ENCODE measurements around the gene CAND2. TPM values are rescaled to one million over a fixed set of nuclear protein-coding genes. Genes with fewer than 3 reads are reported as not detected.

Gene CAND2
- total and polyA plus RNA-seq, 9 of the 15 experiments (the other 6 are each of a cell fraction or from before 2014, with no cell fraction given) = 0.91 to 14.9 (median 4.3) TPM

GRCh38 chr3:12841149-12841969, 44.9 kb downstream of the CAND2 start, which contains the start of gene RPL32 (continued):
- TF ChIP-seq TSHZ1 (CRISPR knock-in tag; IDR thresholded peaks at IDR 0.05) (no peak), SP1 (CRISPR knock-in tag; IDR thresholded peaks at IDR 0.05) (peak; percentile 46), ZC3H8 (IDR thresholded peaks at IDR 0.05) (no peak), HOMEZ (CRISPR knock-in tag; IDR thresholded peaks at IDR 0.05) (no peak), BRF1 (IDR thresholded peaks at IDR 0.05; ENCODE audit: borderline replicate concordance, extremely low read depth, insufficient read length) (no peak), SMARCE1 (IDR thresholded peaks at IDR 0.05) (no peak), COPS2 (conservative IDR thresholded peaks at IDR 0.05) (no peak), POLR2B (IDR thresholded peaks at IDR 0.05; ENCODE audit: low read depth, partially characterized antibody) (peak; percentile 99), MTF1 (CRISPR knock-in tag; IDR thresholded peaks at IDR 0.05; ENCODE audit: borderline replicate concordance) (no peak), ETV1 (tag; conservative IDR thresholded peaks at IDR 0.05; ENCODE audit: low read depth) (peak; percentile 100), PYGO2 (tag; IDR thresholded peaks at IDR 0.05) (no peak), ZNF507 (tag; conservative IDR thresholded peaks at IDR 0.05) (no peak), ZNF277 (CRISPR knock-in tag; IDR thresholded peaks at IDR 0.05; ENCODE audit: borderline replicate concordance) (no peak), GABPB2 (CRISPR knock-in tag; conservative IDR thresholded peaks at IDR 0.05) (no peak), CBX5 (IDR thresholded peaks at IDR 0.05; ENCODE audit: borderline replicate concordance, low read depth) (no peak), CREB5 (CRISPR knock-in tag; IDR thresholded peaks at IDR 0.05) (no peak), ZNF445 (CRISPR knock-in tag; IDR thresholded peaks at IDR 0.05; ENCODE audit: low read depth) (no peak), ZNF780A (CRISPR knock-in tag; IDR thresholded peaks at IDR 0.05) (no peak), ZBTB34 (CRISPR knock-in tag; IDR thresholded peaks at IDR 0.05) (no peak)

All from K562 (cell line).